ENCODE results near the gene SLC11A2.
A peak's percentile ranks its signal among the peaks of the same experiment; 100 is the strongest.
"Not testable (repeated sequence)": the region's sequence is repeated elsewhere in the genome, so short reads cannot be mapped to it uniquely, and the experiment has no call there.

SLC11A2 gene

DNA sequence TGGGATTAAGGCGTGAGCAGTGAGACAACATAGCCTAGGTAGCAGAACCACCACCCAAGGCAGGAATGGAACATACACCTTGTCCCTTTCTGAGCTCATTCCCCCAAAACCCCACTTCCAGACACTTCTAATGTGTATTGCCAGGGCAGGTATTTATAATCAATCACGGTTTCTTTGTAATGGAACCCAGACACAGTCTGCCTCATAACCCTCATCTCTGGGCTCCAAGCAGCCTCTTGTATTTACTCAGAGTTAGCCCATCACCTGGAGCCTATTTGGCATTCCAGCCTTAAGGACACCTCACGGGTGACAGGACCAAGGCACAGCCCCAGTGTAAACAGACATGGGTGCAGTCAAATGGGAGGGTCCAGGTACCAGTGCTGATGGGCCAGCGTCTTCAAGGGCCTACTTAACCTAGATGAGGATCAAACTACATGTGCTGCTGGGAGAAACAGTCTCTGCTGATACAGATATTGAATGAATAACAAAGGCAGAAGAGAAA, 76.3 kb downstream of the SLC11A2 start:
- Histone ChIP-seq H3K4me1 (ENCODE audit: control insufficient read depth, insufficient read depth, low read length) (no peaks in the 10 kb centered on the region), H3K27ac (ENCODE audit: low read length) (no peak overlapping the region), H3K4me3 (ENCODE audit: low read length in 2 of 2) (no peak overlapping the region), H3K9ac (ENCODE audit: low read length in 2 of 2) (no peak overlapping the region), H3K36me3 (ENCODE audit: control insufficient read depth in 2 of 2, insufficient read depth in 2 of 2, low read length in 2 of 2) (no peaks in the 10 kb centered on the region), H3K27me3 (ENCODE audit: control insufficient read depth in 1 of 2, insufficient read depth in 2 of 2, low read length in 2 of 2) (no peaks in the 10 kb centered on the region), H3K9me3 (ENCODE audit: control insufficient read depth in 2 of 2, low read length in 2 of 2) (no peaks in the 10 kb centered on the region)

DNA sequence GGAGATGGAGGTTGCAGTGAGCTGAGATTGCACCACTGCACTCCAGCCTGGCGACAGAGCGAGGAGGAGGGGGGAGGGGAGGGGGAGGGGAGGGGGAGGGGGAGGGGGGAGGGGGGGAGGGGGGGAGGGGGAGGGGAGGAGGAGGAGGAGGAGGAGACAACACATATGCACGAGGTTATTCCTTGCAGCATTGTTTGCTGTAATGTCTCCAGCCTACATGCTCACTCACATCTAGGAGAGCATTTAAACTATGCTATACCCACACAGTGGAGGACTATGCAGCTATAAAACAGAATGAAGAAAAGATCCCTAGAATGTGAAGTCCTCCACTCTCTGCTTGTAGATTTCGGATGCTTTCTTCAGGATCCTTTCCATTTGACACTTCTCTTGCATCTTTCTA, 77.4 kb downstream of the SLC11A2 start:
- no peaks in the 10 kb centered on the region for H3K36me3 ChIP-seq (ENCODE audit: control insufficient read depth in 2 of 2, insufficient read depth in 2 of 2, low read length in 2 of 2)
- no peak overlapping the region for H3K4me3 ChIP-seq (ENCODE audit: low read length in 2 of 2)
- no peak overlapping the region for H3K9ac ChIP-seq (ENCODE audit: low read length in 2 of 2)
- no peaks in the 10 kb centered on the region for H3K4me1 ChIP-seq (ENCODE audit: control insufficient read depth, insufficient read depth, low read length)
- no peak overlapping the region for H3K27ac ChIP-seq (ENCODE audit: low read length)
- H3K27me3 ChIP-seq (ENCODE audit: control insufficient read depth in 1 of 2, insufficient read depth in 2 of 2, low read length in 2 of 2): no peaks in the 10 kb centered on the region
- no peaks in the 10 kb centered on the region for H3K9me3 ChIP-seq (ENCODE audit: control insufficient read depth in 2 of 2, low read length in 2 of 2)

DNA sequence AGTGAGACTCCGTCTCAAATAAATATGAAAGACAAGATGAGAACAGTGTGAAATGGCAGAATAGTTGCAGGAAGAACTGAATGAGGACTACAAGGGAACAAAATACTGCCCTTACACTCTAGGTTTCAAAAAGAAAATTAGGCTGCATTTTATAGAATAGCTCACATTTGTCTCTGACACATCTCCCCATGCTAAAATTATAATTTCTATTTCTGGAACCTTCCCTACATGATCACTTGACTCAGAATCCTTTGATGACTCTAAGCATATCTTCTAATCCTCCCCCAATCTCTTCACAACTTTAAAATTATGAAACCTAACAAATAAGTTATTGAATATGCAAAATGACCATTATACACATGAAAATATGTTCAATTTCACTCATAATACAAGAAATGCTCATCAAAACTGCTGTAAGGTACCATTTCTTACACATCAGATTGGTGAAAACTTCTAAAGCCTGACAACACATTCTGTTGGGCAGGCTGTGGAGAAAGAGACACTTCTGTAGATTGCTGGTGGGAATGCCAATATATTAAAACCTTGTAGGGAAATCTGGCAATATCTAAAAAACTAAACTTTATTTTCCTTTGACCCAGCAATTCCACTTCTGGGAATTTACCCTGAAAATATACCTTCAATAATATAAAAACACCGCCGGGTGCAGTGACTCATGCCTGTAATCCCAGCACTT, 78.1 kb downstream of the SLC11A2 start:
- Histone ChIP-seq H3K4me3 (ENCODE audit: low read length in 2 of 2) (no peak overlapping the region), H3K4me1 (ENCODE audit: control insufficient read depth, insufficient read depth, low read length) (no peaks in the 10 kb centered on the region), H3K36me3 (ENCODE audit: control insufficient read depth in 2 of 2, insufficient read depth in 2 of 2, low read length in 2 of 2) (no peaks in the 10 kb centered on the region), H3K9ac (ENCODE audit: low read length in 2 of 2) (no peak overlapping the region), H3K27me3 (ENCODE audit: control insufficient read depth in 1 of 2, insufficient read depth in 2 of 2, low read length in 2 of 2) (no peaks in the 10 kb centered on the region), H3K27ac (ENCODE audit: low read length) (no peak overlapping the region), H3K9me3 (ENCODE audit: control insufficient read depth in 2 of 2, low read length in 2 of 2) (no peaks in the 10 kb centered on the region)

DNA sequence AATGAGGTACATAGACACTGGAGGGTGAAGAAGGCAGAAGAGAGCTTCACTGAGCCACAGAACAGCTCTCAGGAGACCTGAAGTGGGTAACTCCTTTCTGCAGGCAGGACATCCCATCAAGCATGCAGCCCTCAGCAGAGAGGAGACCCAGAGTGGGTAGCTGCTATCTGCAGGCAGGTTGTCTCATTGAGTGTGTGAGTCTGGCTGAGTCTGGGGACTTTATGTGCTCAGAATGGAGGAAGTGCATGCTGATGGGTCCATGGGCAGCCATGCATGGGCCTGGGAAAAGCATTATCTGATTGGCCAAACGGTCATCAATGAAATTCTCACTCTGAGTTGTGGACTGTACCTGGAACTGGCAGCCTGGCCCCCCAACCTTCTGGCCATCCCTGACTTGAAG, 88.5 kb downstream of the SLC11A2 start:
- Histone ChIP-seq H3K27me3 (ENCODE audit: control insufficient read depth in 1 of 2, insufficient read depth in 2 of 2, low read length in 2 of 2) (no peaks in the 10 kb centered on the region), H3K4me1 (ENCODE audit: control insufficient read depth, insufficient read depth, low read length) (no peaks in the 10 kb centered on the region), H3K9me3 (ENCODE audit: control insufficient read depth in 2 of 2, low read length in 2 of 2) (peaks cover 0 to 3% of the 10 kb centered on the region in 2 donors), H3K9ac (ENCODE audit: low read length in 2 of 2) (no peak overlapping the region), H3K27ac (ENCODE audit: low read length) (no peak overlapping the region), H3K4me3 (ENCODE audit: low read length in 2 of 2) (no peak overlapping the region), H3K36me3 (ENCODE audit: control insufficient read depth in 2 of 2, insufficient read depth in 2 of 2, low read length in 2 of 2) (peaks cover 0 to 8% of the 10 kb centered on the region in 2 donors)

DNA sequence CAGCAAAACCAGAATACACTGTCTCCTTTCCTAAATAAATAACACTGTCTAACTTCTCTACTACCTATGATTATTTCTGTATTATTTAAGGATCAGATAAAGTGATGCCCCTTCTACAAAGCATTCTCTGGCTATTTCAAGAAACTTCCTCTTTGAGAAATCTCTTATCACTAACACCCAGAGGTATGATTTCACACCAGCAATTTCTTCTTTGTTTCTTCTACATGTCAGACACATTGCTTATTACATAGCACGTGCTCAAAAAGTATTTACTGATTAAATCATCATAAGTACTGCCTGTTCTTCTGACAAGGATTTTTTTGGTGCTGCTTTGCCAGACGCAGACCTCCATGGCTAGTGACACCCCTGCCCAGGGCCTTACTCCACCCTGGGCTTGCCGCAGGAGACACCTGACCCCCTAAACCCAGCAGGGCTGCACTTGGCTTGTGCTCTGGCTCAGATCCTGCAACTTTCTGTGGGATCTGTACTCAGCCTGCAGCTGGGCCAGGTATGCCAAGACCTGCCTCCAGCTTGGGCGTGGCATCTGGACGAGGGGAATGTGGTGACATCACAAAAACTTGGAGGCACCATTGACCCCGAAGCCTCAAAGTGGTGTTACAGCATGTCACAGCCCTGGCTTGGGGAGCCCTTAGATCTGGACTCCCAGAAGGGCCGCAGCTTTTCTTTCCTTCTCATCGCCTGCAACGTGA, 89.2 kb downstream of the SLC11A2 start:
- Histone ChIP-seq H3K9me3 (ENCODE audit: control insufficient read depth in 2 of 2, low read length in 2 of 2) (peaks cover 0 to 3% of the 10 kb centered on the region in 2 donors), H3K36me3 (ENCODE audit: control insufficient read depth in 2 of 2, insufficient read depth in 2 of 2, low read length in 2 of 2) (peaks cover 0 to 8% of the 10 kb centered on the region in 2 donors), H3K4me3 (ENCODE audit: low read length in 2 of 2) (no peak overlapping the region), H3K27ac (ENCODE audit: low read length) (no peak overlapping the region), H3K27me3 (ENCODE audit: control insufficient read depth in 1 of 2, insufficient read depth in 2 of 2, low read length in 2 of 2) (no peaks in the 10 kb centered on the region), H3K9ac (ENCODE audit: low read length in 2 of 2) (no peak overlapping the region), H3K4me1 (ENCODE audit: control insufficient read depth, insufficient read depth, low read length) (no peaks in the 10 kb centered on the region)

DNA sequence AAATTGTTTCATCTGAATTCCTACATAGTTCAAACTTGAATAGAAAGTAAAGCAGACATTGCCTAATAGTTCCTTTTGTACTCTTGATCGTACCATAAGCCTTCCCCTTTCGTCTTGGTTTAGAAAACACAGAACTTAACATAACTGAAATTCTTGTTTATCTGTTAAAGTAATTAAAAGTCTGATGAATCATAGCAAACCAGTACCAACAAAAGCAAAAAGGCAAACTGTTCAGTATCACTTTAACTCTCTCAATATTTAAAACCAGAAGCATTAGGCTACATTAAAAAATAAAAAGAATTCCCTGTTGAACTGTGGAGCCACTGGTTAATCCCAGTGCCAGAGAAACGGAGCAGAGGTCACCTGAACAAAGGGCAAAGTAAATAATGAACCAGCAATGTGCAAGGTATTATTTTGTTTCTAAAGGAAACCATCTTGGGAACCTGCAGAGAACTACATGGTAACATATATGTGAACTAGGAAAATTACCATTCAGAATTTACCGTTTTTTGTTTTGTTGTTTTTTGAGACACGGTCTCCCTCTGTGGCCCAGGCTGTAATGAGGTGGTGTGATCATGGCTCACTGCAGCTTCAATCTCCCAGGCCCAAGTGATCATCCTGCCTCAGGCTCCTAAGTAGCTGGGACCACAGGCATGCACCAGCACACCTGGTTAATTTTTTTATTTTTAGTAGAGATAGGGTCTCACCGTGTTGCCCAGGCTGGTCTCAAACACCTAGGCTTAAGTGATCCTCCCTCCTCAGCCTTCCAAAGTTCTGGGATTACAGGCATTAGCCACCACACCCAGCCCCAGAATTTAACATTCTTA, 91.0 kb downstream of the SLC11A2 start:
- Histone ChIP-seq H3K4me1 (ENCODE audit: control insufficient read depth, insufficient read depth, low read length) (no peaks in the 10 kb centered on the region), H3K27me3 (ENCODE audit: control insufficient read depth in 1 of 2, insufficient read depth in 2 of 2, low read length in 2 of 2) (no peaks in the 10 kb centered on the region), H3K9ac (ENCODE audit: low read length in 2 of 2) (no peak overlapping the region)

DNA sequence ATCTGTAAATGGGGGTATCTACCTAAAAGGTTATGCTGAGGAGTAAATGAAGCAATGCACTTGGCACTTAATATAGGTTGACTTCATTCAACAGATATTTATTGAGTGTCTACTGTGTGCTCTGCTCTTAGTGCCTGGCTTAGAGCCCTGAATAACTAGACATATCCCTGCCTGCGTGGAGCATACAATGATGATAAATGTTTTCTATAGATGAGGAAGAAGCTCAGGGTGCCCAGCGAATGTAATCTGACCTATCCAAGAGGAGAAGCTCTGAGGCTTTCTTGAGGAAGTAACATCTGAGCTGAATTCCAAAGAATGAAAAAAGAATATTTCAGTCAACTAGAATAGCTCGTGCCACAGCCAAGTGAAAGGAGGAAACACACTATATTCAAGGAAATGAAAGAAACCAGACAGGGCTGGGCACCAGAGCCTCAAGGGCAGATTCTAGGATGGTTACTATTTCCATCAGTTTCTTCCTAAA, 91.8 kb downstream of the SLC11A2 start:
- H3K36me3 ChIP-seq (ENCODE audit: control insufficient read depth in 2 of 2, insufficient read depth in 2 of 2, low read length in 2 of 2): peaks cover 3 to 12% of the 10 kb centered on the region in 2 donors
- no peaks in the 10 kb centered on the region for H3K4me1 ChIP-seq (ENCODE audit: control insufficient read depth, insufficient read depth, low read length)
- H3K27ac ChIP-seq (ENCODE audit: low read length): peak overlapping the region; percentile 26
- peaks cover 0 to 3% of the 10 kb centered on the region in 2 donors for H3K9me3 ChIP-seq (ENCODE audit: control insufficient read depth in 2 of 2, low read length in 2 of 2)
- H3K9ac ChIP-seq (ENCODE audit: low read length in 2 of 2): no peak overlapping the region
- H3K27me3 ChIP-seq (ENCODE audit: control insufficient read depth in 1 of 2, insufficient read depth in 2 of 2, low read length in 2 of 2): no peaks in the 10 kb centered on the region
- no peak overlapping the region for H3K4me3 ChIP-seq (ENCODE audit: low read length in 2 of 2)

More for the DNA sequence above, 91.0 kb downstream of the SLC11A2 start:
- H3K9me3 ChIP-seq (ENCODE audit: control insufficient read depth in 2 of 2, low read length in 2 of 2): peaks cover 0 to 3% of the 10 kb centered on the region in 2 donors
- H3K36me3 ChIP-seq (ENCODE audit: control insufficient read depth in 2 of 2, insufficient read depth in 2 of 2, low read length in 2 of 2): peaks cover 3 to 10% of the 10 kb centered on the region in 2 donors
- H3K4me3 ChIP-seq (ENCODE audit: low read length in 2 of 2): no peak overlapping the region
- H3K27ac ChIP-seq (ENCODE audit: low read length): peak overlapping the region; percentile 26

DNA sequence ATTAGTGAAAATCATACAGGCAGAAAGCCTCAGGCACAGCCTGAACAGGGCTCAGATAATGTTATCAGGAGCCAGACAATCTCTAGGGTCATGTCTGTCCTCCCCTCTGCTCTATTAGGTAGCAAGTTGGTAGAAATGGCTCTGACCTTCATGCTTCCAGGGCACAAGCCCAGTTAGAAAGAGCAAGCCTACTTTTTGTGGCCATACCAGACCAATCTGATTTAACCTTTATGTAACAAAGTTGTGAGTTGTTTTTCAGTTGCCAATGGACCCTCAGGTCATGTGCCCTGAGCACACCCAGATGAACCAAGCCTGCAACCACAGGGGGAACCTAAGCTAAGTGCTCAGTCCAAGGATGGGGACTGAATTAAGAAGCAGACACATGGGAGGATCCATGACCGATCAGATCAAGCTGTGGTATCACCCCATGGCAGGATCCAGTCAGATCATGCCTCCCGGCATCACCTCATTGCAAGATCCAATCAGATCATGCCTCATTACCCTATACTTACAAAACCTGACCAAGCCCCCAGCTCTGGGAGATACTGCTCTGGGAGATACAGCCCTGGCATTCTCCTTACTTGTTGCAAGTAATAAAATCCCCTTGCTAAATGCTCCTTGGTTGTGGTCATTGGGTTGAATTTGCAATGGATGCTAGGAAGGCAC, 92.6 kb downstream of the SLC11A2 start:
- no peak overlapping the region for H3K9ac ChIP-seq (ENCODE audit: low read length in 2 of 2)
- no peak overlapping the region for H3K4me3 ChIP-seq (ENCODE audit: low read length in 2 of 2)
- H3K9me3 ChIP-seq (ENCODE audit: control insufficient read depth in 2 of 2, low read length in 2 of 2): peaks cover 0 to 3% of the 10 kb centered on the region in 2 donors
- no peaks in the 10 kb centered on the region for H3K27me3 ChIP-seq (ENCODE audit: control insufficient read depth in 1 of 2, insufficient read depth in 2 of 2, low read length in 2 of 2)
- peaks cover 5% of the 10 kb centered on the region for H3K4me1 ChIP-seq (ENCODE audit: control insufficient read depth, insufficient read depth, low read length)
- H3K27ac ChIP-seq (ENCODE audit: low read length): no peak overlapping the region
- peaks cover 3 to 16% of the 10 kb centered on the region in 2 donors for H3K36me3 ChIP-seq (ENCODE audit: control insufficient read depth in 2 of 2, insufficient read depth in 2 of 2, low read length in 2 of 2)

DNA sequence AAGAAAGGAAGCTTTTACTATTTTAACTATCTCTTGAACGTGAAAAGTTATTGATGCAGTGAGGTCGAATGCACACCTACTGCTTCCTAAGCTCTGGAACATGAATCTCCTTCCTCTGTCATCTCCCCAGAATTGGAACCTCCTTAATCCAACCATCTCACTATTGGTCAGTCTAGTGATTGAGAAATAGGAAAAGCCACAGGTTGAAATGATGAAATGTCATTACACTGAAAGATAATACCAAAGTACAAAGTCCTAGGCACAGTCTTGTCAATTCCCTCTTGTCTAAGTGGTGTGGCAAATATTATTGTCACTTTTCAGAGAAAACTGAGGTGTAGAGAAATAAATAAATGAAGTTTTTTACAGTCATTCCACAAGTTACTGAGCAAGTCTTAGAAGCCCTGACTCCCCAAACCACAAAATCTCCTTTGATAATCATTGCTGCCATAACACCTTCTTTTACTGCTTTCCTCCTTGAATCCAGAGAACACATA, 93.3 kb downstream of the SLC11A2 start:
- Histone ChIP-seq H3K27me3 (ENCODE audit: control insufficient read depth in 1 of 2, insufficient read depth in 2 of 2, low read length in 2 of 2) (no peaks in the 10 kb centered on the region), H3K27ac (ENCODE audit: low read length) (no peak overlapping the region), H3K4me1 (ENCODE audit: control insufficient read depth, insufficient read depth, low read length) (peaks cover 12% of the 10 kb centered on the region), H3K9me3 (ENCODE audit: control insufficient read depth in 2 of 2, low read length in 2 of 2) (peaks cover 0 to 3% of the 10 kb centered on the region in 2 donors), H3K4me3 (ENCODE audit: low read length in 2 of 2) (no peak overlapping the region), H3K36me3 (ENCODE audit: control insufficient read depth in 2 of 2, insufficient read depth in 2 of 2, low read length in 2 of 2) (peaks cover 3 to 16% of the 10 kb centered on the region in 2 donors), H3K9ac (ENCODE audit: low read length in 2 of 2) (no peak overlapping the region)

DNA sequence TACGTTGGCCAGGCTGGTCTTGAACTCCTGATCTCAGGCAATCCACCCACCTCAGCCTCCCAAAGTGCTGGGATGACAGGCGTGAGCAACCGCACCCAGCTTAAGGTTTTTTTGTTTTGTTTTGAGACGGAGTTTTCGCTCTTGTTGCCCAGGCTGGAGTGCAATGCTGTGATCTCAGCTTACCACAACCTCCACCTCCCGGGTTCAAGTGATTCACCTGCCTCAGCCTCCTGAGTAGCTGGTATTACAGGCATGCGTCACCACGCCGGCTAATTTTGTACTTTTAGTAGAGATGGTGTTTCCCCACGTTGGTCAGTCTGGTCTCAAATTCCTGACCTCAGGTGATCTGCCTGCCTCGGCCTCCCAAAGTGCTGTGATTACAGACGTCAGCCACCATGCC, 95.7 kb downstream of the SLC11A2 start:
- H3K9me3 ChIP-seq (ENCODE audit: control insufficient read depth in 2 of 2, low read length in 2 of 2); H3K27me3 ChIP-seq (ENCODE audit: control insufficient read depth in 1 of 2, insufficient read depth in 2 of 2, low read length in 2 of 2); H3K4me3 ChIP-seq (ENCODE audit: low read length in 2 of 2); H3K9ac ChIP-seq (ENCODE audit: low read length in 2 of 2); H3K27ac ChIP-seq (ENCODE audit: low read length): not testable (repeated sequence)
- peaks cover 3 to 16% of the 10 kb centered on the region in 2 donors for H3K36me3 ChIP-seq (ENCODE audit: control insufficient read depth in 2 of 2, insufficient read depth in 2 of 2, low read length in 2 of 2)
- H3K4me1 ChIP-seq (ENCODE audit: control insufficient read depth, insufficient read depth, low read length): peaks cover 12% of the 10 kb centered on the region

Data from stomach smooth muscle (tissue), 2 donors.